Panc1 (cell line): ENCODE measurements around the gene RETREG1.

Source experiments
- SIN3A ChIP-seq: IDR thresholded peaks from 2 replicates; pipeline ENCODE4 v1.6.1; 2012; ENCODE audit warnings: low read depth, mild to moderate bottlenecking, low read length, moderate library complexity, borderline replicate concordance; ENCODE audit not compliant: insufficient read depth
- TF ChIP-seq, protein P1 (sequence below): fragments of 450-650 bp; IDR thresholded peaks from 2 replicates; pipeline ENCODE4 v1.5.1; 2017; ENCODE audit warnings: mild to moderate bottlenecking

GRCh38 chr5:16559702-16560101 lies 57.1 kb downstream of the RETREG1 start:
- TF ChIP-seq, protein P1, sequence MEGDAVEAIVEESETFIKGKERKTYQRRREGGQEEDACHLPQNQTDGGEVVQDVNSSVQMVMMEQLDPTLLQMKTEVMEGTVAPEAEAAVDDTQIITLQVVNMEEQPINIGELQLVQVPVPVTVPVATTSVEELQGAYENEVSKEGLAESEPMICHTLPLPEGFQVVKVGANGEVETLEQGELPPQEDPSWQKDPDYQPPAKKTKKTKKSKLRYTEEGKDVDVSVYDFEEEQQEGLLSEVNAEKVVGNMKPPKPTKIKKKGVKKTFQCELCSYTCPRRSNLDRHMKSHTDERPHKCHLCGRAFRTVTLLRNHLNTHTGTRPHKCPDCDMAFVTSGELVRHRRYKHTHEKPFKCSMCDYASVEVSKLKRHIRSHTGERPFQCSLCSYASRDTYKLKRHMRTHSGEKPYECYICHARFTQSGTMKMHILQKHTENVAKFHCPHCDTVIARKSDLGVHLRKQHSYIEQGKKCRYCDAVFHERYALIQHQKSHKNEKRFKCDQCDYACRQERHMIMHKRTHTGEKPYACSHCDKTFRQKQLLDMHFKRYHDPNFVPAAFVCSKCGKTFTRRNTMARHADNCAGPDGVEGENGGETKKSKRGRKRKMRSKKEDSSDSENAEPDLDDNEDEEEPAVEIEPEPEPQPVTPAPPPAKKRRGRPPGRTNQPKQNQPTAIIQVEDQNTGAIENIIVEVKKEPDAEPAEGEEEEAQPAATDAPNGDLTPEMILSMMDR = no peak
- no peak for TF ChIP-seq SIN3A
